BE2C (cell line): ENCODE measurements around the gene PARN.
A peak's percentile ranks its signal among the peaks of the same experiment; 100 is the strongest.

Experiments
- DNase-seq: peaks from one replicate; pipeline ENCODE4 v3.0.0-alpha.2; 2020
- H3K27me3 ChIP-seq: fragments of 250-450 bp; sonication (Bioruptor Pico); 2 replicates; pipeline ENCODE4 v1.5.1; 2020; ENCODE audit warnings: mild to moderate bottlenecking
- H3K36me3 ChIP-seq: fragments of 250-450 bp; sonication (Bioruptor Pico); 2 replicates; pipeline ENCODE4 v1.5.1; 2020; ENCODE audit warnings: mild to moderate bottlenecking
- H3K4me1 ChIP-seq: fragments of 250-450 bp; sonication (Bioruptor Pico); 2 replicates; pipeline ENCODE4 v1.5.1; 2020
- H3K4me3 ChIP-seq: 2 replicates; pipeline ENCODE4 v1.5.1; 2011; ENCODE audit warnings: low read depth, low read length
- H3K9me3 ChIP-seq: fragments of 250-450 bp; sonication (Bioruptor Pico); 2 replicates; pipeline ENCODE4 v1.5.1; 2020
- CTCF ChIP-seq: IDR thresholded peaks from 2 replicates; pipeline ENCODE4 v1.5.1; 2012; ENCODE audit warnings: mild to moderate bottlenecking, low read depth, low read length

Gene PARN

GRCh38 chr16:14485811-14486519 lies 144.1 kb downstream of the PARN start:
- H3K4me3 ChIP-seq: peak overlapping the region; percentile 63
- no peaks in the 10 kb centered on the region for H3K36me3 ChIP-seq
- TF ChIP-seq CTCF: no peak
- peaks cover 14% of the 10 kb centered on the region for H3K4me1 ChIP-seq
- DNase-seq: no peak
- no peaks in the 10 kb centered on the region for H3K9me3 ChIP-seq
- H3K27me3 ChIP-seq: no peaks in the 10 kb centered on the region

- DNase-seq: no peak
- TF ChIP-seq CTCF: no peak
- Histone ChIP-seq H3K4me3 (no peak overlapping the region), H3K36me3 (no peaks in the 10 kb centered on the region), H3K4me1 (peaks cover 14% of the 10 kb centered on the region), H3K27me3 (no peaks in the 10 kb centered on the region), H3K9me3 (no peaks in the 10 kb centered on the region)
These were observed 144.9 kb downstream of the PARN start for GRCh38 chr16:14485121-14485551.

GRCh38 chr16:14483819-14484385 lies 146.2 kb downstream of the PARN start:
- TF ChIP-seq CTCF: no peak
- Histone ChIP-seq H3K9me3 (no peaks in the 10 kb centered on the region), H3K4me3 (no peak overlapping the region), H3K4me1 (peaks cover 11% of the 10 kb centered on the region), H3K36me3 (no peaks in the 10 kb centered on the region), H3K27me3 (no peaks in the 10 kb centered on the region)
- no peak for DNase-seq

- H3K27me3 ChIP-seq: no peaks in the 10 kb centered on the region
- TF ChIP-seq CTCF: no peak
- H3K4me1 ChIP-seq: no peaks in the 10 kb centered on the region
- no peak for DNase-seq
- H3K4me3 ChIP-seq: no peak overlapping the region
- no peaks in the 10 kb centered on the region for H3K36me3 ChIP-seq
- H3K9me3 ChIP-seq: no peaks in the 10 kb centered on the region
These were observed 153.9 kb downstream of the PARN start for GRCh38 chr16:14476183-14476582.

- Histone ChIP-seq H3K4me1 (no peaks in the 10 kb centered on the region), H3K4me3 (no peak overlapping the region), H3K27me3 (no peaks in the 10 kb centered on the region)
These were observed 154.5 kb downstream of the PARN start for GRCh38 chr16:14475370-14476139.

More at GRCh38 chr16:14475370-14476139, 154.5 kb downstream of the PARN start:
- no peak for DNase-seq
- H3K9me3 ChIP-seq: no peaks in the 10 kb centered on the region
- no peak for TF ChIP-seq CTCF
- no peaks in the 10 kb centered on the region for H3K36me3 ChIP-seq
